Keratinocyte (primary cell): ENCODE results near the gene MESP2. TPM values are rescaled to one million over a fixed set of nuclear protein-coding genes. Genes with fewer than 3 reads are reported as not detected.

Experiments used
- DNase-seq: peaks from one replicate; pipeline ENCODE4 v3.0.0-alpha.2; 2011; ENCODE audit warnings: low read depth, missing footprints, low spot score
- FAIRE-seq: peaks from 2 replicates; lab custom pipeline; 2011; peaks lifted over from hg19 to GRCh38; lab: Jason Lieb, UNC
- H2AFZ ChIP-seq: 2 replicates; pipeline ENCODE4 v1.6.0; 2012; ENCODE audit warnings: low read length, control low read depth, inconsistent platforms; ENCODE audit not compliant: control insufficient read depth
- H3K27ac ChIP-seq: 2 replicates; pipeline ENCODE4 v1.5.1; 2011; ENCODE audit warnings: low read length; ENCODE audit not compliant: control insufficient read depth, insufficient read depth
- H3K27me3 ChIP-seq: 3 replicates; pipeline ENCODE4 v1.6.0; 2011; ENCODE audit warnings: low read length; ENCODE audit not compliant: control insufficient read depth, insufficient read depth; ENCODE audit errors: extremely low read depth
- H3K36me3 ChIP-seq, 2 experiments: 2 replicates in 1 of 2; 3 replicates in 1 of 2; pipeline ENCODE4 v1.5.1; 2011; ENCODE audit warnings: low read length in 2 of 2, mild to moderate bottlenecking in 1 of 2; ENCODE audit not compliant: control insufficient read depth in 2 of 2, insufficient read depth in 2 of 2; ENCODE audit errors: extremely low read depth in 1 of 2
- H3K4me1 ChIP-seq: 3 replicates; pipeline ENCODE4 v1.5.1; 2011; ENCODE audit warnings: low read length; ENCODE audit not compliant: control insufficient read depth, insufficient read depth; ENCODE audit errors: extremely low read depth
- H3K4me2 ChIP-seq: 3 replicates; pipeline ENCODE4 v1.6.0; 2011; ENCODE audit warnings: low read depth, low read length; ENCODE audit not compliant: control insufficient read depth, insufficient read depth; ENCODE audit errors: extremely low read depth
- H3K4me3 ChIP-seq, 3 experiments: fragments of 200-600 bp in 1 of 3; sonication (generic) in 1 of 3; 2 replicates in 2 of 3; 3 replicates in 1 of 3; pipeline ENCODE4 v1.5.1; 2011 to 2016; ENCODE audit warnings: low read length in 3 of 3, mild to moderate bottlenecking in 3 of 3, control low read depth in 2 of 3, inconsistent platforms in 1 of 3, low read depth in 1 of 3, mixed read lengths in 1 of 3, mixed run types in 1 of 3, moderate library complexity in 1 of 3; ENCODE audit not compliant: control insufficient read depth in 2 of 3, insufficient read depth in 2 of 3; ENCODE audit errors: extremely low read depth in 1 of 3
- H3K79me2 ChIP-seq: 2 replicates; pipeline ENCODE4 v1.6.0; 2012; ENCODE audit warnings: low read length; ENCODE audit not compliant: control insufficient read depth, insufficient read depth
- H3K9ac ChIP-seq: 3 replicates; pipeline ENCODE4 v1.6.0; 2011; ENCODE audit warnings: low read length; ENCODE audit not compliant: control insufficient read depth, insufficient read depth; ENCODE audit errors: extremely low read depth
- H3K9me1 ChIP-seq: 3 replicates; pipeline ENCODE4 v1.6.0; 2011; ENCODE audit warnings: low read length; ENCODE audit not compliant: control insufficient read depth, insufficient read depth; ENCODE audit errors: extremely low read depth
- H3K9me3 ChIP-seq: 2 replicates; pipeline ENCODE4 v1.5.1; 2012; ENCODE audit warnings: low read depth, low read length; ENCODE audit not compliant: control insufficient read depth
- H4K20me1 ChIP-seq: 3 replicates; pipeline ENCODE4 v1.6.0; 2011; ENCODE audit warnings: low read length; ENCODE audit not compliant: control insufficient read depth, insufficient read depth; ENCODE audit errors: extremely low read depth
- CTCF ChIP-seq, 3 experiments: IDR thresholded peaks in 1 of 3; conservative IDR thresholded peaks in 1 of 3; optimal IDR thresholded peaks in 1 of 3; 2 replicates in 2 of 3; 3 replicates in 1 of 3; pipeline versions ENCODE3 to v1.5.1; 2011; ENCODE audit warnings: low read length in 3 of 3, mild to moderate bottlenecking in 3 of 3, moderate library complexity in 2 of 3, control low read depth in 1 of 3, inconsistent platforms in 1 of 3; ENCODE audit not compliant: insufficient read depth in 2 of 3; ENCODE audit errors: extremely low read depth in 1 of 3
- EZH2 ChIP-seq: IDR thresholded peaks from one replicate; pipeline ENCODE4 v1.6.1; 2012; ENCODE audit warnings: inconsistent platforms, mild to moderate bottlenecking, low read length, moderate library complexity
- dilution Hi-C: fragments of 300-500 bp; cut with MboI; formaldehyde crosslinking; loops from one replicate; pipeline ENCODE4 v1.7.0; 2020; ENCODE audit warnings: low sequenced_read_pairs; ENCODE audit not compliant: extremely low pct_ligation_motif_present
- polyA plus RNA-seq, 5 experiments: library from polyadenylated mRNA; depleted of rRNA in 3 of 5; stranded (reverse) in 3 of 5; stranded (forward) in 1 of 5; unstranded in 1 of 5; fragments of >200 nt; gene quantifications; 1 replicate in 1 of 5; 2 replicates in 3 of 5; 3 replicates in 1 of 5; pipeline versions ENCODE4 v1.2.1 to v1.2.3, GENCODE V29; 2011 to 2012; ENCODE audit warnings: missing spikeins in 2 of 5, low read depth in 1 of 5, low replicate concordance in 1 of 5

The MESP2 gene
- polyA plus RNA-seq, 1 donor (not counting 4 experiments of a cell fraction or from before 2014, with no cell fraction given), result 0.39 TPM

DNA sequence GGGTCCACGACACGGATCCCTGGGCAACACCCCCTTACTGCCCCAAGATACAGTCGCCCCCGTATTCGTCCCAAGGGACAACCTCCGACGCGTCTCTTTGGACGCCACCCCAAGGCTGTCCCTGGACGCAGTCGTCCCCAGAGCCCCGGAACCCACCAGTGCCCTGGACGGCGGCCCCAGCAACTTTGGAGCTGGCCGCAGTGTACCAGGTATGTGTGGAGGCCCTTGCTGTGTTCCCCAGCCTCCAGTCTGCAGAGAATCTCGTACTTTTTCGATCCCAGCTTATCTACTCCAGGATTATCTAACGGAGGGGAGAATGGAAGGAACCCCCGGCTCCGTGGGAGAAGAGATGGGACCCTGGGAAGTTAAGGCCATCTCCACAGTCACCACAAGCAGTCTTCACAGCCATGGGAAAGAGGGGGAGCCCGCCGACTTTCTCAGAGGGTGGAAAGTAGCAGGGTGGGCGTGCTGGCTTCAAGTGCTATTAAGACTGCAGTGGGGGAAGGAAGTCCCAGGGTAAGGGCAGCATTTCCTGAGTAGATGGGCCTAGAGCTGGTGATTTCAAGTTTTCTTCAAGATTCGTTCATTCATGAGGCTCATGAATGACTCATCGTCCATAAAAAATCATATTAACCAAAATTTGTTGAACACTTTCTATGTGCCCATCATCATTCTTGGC is 1.1 kb downstream of the MESP2 start:
- no peaks in the 10 kb centered on the region for H3K9me3 ChIP-seq
- no peak overlapping the region for H3K4me3 ChIP-seq
- H3K79me2 ChIP-seq, result no peaks in the 10 kb centered on the region
- no peak overlapping the region for H3K27ac ChIP-seq
- H3K4me1 ChIP-seq, result peaks cover 50% of the 10 kb centered on the region
- no peaks in the 10 kb centered on the region for H3K9me1 ChIP-seq
- no peak overlapping the region for H2AFZ ChIP-seq
- dilution Hi-C loops, result no loop called here
- H4K20me1 ChIP-seq, result no peaks in the 10 kb centered on the region
- TF ChIP-seq CTCF (optimal IDR thresholded peaks at IDR 0.05 in 1 of 3, IDR thresholded peaks at IDR 0.05 in 1 of 3, conservative IDR thresholded peaks at IDR 0.05 in 1 of 3; ENCODE audit: extremely low read depth in 1 of 3, insufficient read depth in 2 of 3, low read length in 3 of 3), result no peak
- no peak for TF ChIP-seq EZH2
- DNase-seq (no peak), FAIRE-seq (no peak)
- H3K4me2 ChIP-seq, result no peak overlapping the region
- no peak overlapping the region for H3K9ac ChIP-seq
- no peaks in the 10 kb centered on the region for H3K27me3 ChIP-seq
- no peaks in the 10 kb centered on the region for H3K36me3 ChIP-seq

DNA sequence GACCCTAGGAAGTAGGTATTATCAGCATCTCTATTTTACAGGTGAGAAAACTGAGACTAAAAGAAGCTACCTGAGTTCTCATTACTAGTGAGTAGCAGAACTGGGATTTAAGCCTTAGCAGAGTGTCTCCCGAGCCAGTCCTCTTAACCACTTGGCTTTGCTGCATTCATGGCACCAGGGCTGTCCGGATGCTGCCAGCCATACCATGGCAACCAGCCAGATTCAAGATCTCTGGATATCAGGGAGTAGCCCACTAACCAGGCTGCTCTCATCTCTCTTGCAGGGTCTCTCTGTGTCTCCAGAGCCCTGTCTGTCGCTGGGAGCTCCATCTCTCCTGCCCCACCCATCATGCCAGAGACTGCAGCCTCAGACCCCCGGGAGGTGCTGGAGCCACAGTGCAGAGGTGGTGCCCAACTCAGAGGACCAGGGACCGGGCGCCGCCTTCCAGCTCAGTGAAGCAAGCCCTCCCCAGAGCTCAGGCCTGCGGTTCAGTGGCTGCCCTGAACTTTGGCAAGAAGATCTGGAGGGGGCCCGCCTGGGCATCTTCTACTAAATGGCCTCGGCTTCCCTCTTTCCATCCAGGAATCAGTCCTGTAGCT is 1.7 kb downstream of the MESP2 start:
- no peak overlapping the region for H3K4me3 ChIP-seq

More for the DNA sequence above, 1.7 kb downstream of the MESP2 start:
- Histone ChIP-seq H3K9me3 (no peaks in the 10 kb centered on the region), H2AFZ (no peak overlapping the region), H3K27ac (no peak overlapping the region), H3K9me1 (peaks cover under 1% of the 10 kb centered on the region), H3K36me3 (no peaks in the 10 kb centered on the region), H3K79me2 (no peaks in the 10 kb centered on the region), H4K20me1 (no peaks in the 10 kb centered on the region), H3K9ac (no peak overlapping the region), H3K4me2 (no peak overlapping the region), H3K4me1 (peaks cover 55% of the 10 kb centered on the region), H3K27me3 (no peaks in the 10 kb centered on the region)
- FAIRE-seq, result no peak
- no peak for DNase-seq
- dilution Hi-C loops, result no loop called here
- no peak for TF ChIP-seq EZH2
- no peak for TF ChIP-seq CTCF (optimal IDR thresholded peaks at IDR 0.05 in 1 of 3, IDR thresholded peaks at IDR 0.05 in 1 of 3, conservative IDR thresholded peaks at IDR 0.05 in 1 of 3; ENCODE audit: extremely low read depth in 1 of 3, insufficient read depth in 2 of 3, low read length in 3 of 3)
